ENCODE results near the gene ZSCAN21. TPM values are rescaled to one million over a fixed set of nuclear protein-coding genes. Genes with fewer than 3 reads are reported as not detected.

The ZSCAN21 gene
- total RNA-seq, 2 donors from 2014 or later = 9.2 to 10.7 TPM

DNA sequence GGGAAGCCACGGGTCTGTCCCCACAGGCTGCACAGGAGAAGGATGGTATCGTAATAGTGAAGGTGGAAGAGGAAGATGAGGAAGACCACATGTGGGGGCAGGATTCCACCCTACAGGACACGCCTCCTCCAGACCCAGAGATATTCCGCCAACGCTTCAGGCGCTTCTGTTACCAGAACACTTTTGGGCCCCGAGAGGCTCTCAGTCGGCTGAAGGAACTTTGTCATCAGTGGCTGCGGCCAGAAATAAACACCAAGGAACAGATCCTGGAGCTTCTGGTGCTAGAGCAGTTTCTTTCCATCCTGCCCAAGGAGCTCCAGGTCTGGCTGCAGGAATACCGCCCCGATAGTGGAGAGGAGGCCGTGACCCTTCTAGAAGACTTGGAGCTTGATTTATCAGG, 26.0 kb upstream of the ZSCAN21 start:
- intact Hi-C loops (cut with DNase I) = no loop called here
- no peak for DNase-seq (ENCODE audit: low spot score)

DNA sequence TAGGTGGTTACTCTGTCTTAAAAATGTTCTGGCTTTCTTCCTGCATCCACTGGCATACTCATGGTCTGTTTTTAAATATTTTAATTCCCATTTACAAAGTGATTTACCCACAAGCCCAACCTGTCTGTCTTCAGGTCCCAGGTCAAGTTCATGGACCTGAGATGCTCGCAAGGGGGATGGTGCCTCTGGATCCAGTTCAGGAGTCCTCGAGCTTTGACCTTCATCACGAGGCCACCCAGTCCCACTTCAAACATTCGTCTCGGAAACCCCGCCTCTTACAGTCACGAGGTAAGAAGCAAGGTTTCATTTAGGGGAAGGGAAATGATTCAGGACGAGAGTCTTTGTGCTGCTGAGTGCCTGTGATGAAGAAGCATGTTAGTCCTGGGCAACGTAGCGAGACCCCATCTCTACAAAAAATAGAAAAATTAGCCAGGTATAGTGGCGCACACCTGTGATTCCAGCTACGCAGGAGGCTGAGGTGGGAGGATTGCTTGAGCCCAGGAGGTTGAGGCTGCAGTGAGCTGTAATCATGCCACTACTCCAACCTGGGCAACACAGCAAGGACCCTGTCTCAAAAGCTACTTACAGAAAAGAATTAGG, 25.5 kb upstream of the ZSCAN21 start:
- intact Hi-C loops (cut with DNase I) = no loop called here
- no peak for DNase-seq (ENCODE audit: low spot score)

DNA sequence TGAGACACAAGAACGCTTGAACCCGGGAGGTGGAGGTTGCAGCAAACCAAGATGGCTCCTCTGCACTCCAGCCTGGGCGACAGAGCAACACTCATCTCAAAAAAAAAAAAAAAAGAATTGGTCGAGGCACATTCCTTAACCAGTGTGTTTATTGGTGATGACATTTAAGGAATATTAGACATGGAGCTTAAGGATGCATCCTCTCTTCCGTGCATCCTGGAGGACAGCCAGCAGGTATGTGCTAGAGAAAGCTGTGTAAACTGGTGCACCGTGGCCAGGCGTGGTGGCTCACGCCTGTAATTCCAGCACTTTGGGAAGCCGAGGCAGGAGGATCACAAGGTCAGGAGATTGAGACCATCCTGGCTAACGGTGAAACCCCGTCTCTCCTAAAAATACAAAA, 22.4 kb upstream of the ZSCAN21 start:
- intact Hi-C loops (cut with DNase I) = no loop called here
- DNase-seq (ENCODE audit: low spot score) = no peak

DNA sequence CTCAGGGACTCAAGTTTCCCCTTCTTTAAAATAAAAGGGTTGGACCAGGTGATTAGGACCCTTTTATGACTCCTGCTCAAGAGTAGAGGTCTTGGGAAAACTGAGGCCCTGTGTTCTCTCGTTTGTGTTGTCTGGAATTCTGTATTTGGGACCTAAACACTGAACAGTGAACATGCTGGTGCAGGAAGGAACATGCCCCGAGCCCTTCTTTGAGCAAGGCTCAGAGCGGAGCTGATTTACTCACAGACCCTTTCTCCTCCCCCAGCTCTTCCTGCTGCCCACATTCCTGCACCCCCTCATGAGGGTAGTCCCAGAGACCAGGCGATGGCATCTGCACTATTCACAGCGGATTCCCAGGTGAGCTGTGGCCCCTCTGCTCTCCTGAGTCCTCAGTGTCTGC, 20.0 kb upstream of the ZSCAN21 start:
- DNase-seq (ENCODE audit: low spot score) = no peak
- intact Hi-C loops (cut with DNase I) = no loop called here

DNA sequence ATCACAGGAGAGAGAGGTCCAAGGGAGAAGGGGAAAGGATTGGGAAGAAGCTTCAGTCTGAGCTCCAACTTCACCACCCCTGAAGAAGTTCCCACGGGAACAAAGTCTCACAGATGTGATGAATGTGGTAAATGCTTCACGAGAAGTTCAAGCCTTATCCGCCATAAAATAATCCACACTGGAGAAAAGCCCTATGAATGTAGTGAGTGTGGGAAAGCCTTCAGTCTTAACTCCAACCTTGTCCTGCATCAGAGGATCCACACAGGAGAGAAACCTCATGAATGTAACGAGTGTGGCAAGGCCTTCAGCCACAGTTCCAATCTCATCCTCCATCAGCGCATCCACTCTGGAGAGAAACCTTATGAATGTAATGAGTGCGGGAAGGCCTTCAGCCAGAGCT, 16.0 kb upstream of the ZSCAN21 start:
- intact Hi-C loops (cut with DNase I) = no loop called here
- no peak for DNase-seq (ENCODE audit: low spot score)

DNA sequence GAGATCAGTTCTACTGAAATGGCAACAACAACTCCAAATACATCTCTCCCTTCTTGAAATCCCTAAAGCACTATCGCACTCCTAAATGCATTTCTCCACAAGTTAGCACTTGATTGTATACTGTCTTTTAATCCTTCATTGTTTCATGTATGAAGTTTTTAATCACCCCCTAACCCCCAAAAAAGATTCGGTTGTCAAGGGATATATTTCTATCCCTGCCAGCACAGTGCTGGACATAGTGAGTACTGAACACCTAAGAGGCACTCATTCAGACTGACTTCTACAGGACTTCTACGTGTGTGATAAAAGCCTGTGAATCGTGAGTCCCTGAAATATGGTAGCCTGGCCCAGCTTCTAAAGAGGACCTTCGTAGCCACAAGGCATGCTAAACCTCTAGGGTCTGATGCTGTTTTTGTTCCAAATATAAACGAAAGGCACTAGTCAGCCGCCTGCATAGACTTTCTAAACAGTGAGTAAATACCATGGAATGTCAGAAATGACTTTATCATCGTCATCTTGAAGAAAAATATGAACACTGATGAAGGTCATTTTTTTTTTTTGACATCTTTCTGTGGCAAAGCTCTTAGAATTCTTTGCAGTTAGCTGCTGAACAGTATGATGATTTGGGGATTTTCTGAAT, 14.6 kb upstream of the ZSCAN21 start:
- no peak for DNase-seq (ENCODE audit: low spot score)
- intact Hi-C loops (cut with DNase I) = no loop called here

DNA sequence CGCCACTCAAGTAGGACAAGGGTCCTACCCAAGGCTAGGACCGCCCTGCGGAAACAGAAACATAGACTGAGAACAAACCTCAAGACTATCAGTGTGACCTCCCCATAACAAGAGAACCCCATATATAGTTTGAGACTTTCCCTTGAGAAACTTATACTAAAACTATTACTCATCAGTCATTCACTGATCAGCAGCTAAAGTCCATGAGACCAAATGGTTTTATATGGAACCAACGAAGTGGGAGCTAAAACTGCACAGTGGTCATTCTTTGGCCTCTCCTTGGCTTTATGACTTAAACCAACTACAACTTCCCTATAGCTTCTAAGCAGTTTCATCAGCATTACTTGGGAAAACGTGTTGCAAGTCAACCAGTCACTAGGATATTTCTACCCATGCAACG, 13.7 kb upstream of the ZSCAN21 start:
- intact Hi-C loops (cut with DNase I) = no loop called here
- DNase-seq (ENCODE audit: low spot score) = no peak

DNA sequence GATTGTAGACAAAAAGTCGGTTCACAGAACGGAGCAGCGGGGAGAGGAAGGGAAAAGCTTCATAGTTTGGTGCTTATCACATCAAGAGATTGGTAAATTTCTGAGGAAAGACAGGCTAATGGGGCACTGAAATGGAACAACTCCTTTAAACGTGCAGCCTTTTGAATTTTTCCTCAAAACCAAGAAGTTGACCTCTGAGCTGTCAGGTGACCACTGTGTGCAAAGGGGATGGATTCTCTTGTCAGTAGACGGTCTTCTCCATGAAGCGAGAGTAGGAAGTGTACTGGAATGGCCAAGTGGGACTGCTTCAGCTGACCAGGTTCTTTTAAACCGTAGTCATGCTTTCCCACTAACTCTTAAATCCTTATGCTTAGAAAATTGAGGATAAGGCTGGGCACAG, 11.2 kb upstream of the ZSCAN21 start:
- intact Hi-C loops (cut with DNase I) = no loop called here
- no peak for DNase-seq (ENCODE audit: low spot score)

DNA sequence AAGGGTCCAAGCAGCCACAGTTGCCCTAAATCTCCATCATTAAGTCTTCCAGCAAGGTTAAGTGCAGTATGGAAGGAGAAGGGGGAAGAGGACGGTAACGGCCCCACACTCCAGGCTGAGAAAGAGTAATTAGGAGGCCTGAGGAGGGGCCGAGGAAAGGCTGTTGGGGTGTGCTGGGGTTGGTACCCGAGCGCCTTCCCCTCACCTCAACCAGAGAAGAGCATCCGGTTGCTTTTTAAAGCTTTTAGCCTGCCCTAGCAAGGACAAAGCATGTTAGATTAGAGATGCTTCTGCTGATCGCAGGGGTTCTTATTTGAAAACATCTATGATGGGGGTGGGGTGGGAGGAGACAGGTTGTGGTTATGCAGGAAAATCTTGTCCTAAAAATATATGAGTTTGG, 9.0 kb upstream of the ZSCAN21 start:
- intact Hi-C loops (cut with DNase I) = no loop called here
- no peak for DNase-seq (ENCODE audit: low spot score)

DNA sequence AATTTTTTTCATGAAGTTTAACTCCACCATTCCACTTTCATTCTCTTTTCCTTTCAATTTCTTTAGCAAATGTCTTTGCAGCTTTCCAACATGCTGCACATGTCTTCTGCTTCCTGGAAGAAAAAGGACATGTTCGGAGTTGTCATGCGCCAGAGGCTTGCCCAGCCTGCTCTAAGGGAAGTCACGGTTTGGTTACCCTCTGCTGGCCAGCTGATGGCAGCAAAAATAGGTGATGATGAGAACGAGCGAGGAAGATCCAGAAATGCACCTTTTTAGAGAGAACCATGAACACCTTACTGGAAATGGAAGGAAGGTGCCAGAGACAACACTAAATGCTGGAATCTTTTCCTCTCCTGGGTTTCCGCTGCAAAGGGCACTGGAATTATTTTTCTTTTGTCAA, 4.9 kb upstream of the ZSCAN21 start:
- DNase-seq (ENCODE audit: low spot score) = no peak
- intact Hi-C loops (cut with DNase I) = no loop called here

DNA sequence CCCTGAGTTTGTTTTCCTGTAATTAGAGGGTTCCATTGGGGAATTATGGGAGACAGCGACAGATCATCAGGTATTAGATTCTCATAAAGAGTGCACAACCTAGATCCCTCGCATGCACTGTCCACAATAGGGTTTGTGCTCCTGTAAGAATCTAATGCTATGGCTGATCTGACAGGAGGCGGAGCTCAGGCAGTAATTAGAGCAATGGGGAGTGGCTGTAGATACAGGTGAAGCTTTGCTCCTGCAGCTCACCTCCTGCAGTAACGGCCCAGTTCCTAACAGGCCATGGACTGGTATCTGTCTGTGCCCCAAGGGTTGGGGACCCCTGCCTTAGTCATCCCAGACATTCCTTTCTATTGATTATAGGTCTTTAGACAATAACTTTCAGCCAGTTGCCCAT, 894 bp upstream of the ZSCAN21 start:
- DNase-seq (ENCODE audit: low spot score) = no peak
- intact Hi-C loops (cut with DNase I) = no loop called here

DNA sequence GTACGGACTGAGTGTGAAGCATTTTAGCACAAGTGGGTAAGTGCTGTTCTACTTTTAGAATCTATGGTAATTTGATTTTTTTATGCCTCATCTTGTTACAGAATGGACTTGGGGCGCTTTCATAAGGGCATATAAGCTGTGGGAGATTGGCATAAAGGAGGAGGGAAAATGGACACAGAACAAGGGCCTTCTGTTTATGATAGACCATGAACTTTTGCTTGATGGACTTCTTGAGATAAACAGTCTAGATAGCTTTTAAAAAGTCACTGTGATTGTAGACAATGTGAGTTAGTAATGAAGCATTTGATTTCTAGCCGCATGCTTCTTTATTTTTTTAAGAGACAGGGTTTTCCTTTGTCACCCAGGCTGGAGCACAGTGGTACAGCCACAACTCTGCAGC, 2.0 kb downstream of the ZSCAN21 start:
- no peak for DNase-seq (ENCODE audit: low spot score)
- intact Hi-C loops (cut with DNase I) = loop anchor here in 1 of 2 donors (2.0 kb wide), 1 partner anchor 29 kb away; the partner anchor contains the start of gene ZNF3

DNA sequence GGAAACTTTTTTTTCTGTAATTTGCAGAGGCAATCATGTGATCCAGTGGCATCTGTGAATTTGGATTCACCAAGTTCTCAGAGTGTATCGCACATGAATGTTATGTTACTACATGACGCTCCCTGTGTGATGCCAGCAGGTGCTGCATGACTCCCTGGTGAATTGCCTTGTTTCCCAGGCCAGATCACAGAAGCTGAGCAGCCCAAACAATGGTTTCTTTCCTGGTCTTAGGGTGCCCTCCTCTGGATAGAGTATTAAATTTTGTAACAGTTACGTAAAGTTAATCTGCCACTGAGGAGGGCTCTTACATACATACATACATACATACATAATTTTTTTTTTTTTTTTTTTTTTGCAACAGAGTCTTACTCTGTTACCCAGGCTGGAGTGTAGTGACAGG, 3.6 kb downstream of the ZSCAN21 start:
- intact Hi-C loops (cut with DNase I) = no loop called here
- no peak for DNase-seq (ENCODE audit: low spot score)

DNA sequence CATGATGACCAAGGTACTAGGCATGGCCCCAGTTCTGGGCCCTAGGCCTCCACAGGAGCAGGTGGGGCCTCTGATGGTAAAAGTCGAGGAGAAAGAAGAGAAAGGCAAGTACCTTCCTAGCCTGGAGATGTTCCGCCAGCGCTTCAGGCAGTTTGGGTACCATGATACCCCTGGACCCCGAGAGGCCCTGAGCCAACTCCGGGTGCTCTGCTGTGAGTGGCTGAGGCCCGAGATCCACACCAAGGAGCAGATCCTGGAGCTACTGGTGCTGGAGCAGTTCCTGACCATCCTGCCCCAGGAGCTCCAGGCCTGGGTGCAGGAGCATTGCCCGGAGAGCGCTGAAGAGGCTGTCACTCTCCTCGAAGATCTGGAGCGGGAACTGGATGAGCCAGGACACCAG, 7.4 kb downstream of the ZSCAN21 start:
- no peak for DNase-seq (ENCODE audit: low spot score)
- intact Hi-C loops (cut with DNase I) = no loop called here

DNA sequence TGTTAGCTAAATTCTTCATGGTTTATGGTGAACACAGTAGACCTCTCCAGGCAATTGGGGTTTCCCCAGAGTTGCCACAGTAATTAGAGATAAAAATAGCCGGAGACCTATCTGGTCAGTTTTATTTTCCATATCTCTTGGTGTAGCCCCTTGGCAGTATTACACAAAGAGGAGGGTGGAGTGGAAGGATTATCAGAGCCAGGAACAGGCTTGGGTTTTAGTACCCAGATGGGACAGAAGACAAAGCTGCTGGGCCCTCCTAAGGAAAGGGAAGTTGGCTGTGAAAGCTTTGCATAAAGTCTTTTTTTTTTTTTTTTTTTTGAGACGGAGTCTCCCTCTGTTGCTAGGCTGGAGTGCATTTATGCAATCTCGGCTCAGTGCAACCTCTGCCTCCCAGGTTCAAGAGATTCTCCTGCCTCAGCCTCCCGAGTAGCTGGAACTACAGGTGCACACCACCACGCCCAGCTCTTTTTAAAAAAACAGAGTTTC, 9.7 kb downstream of the ZSCAN21 start:
- no peak for DNase-seq (ENCODE audit: low spot score)
- intact Hi-C loops (cut with DNase I) = no loop called here

DNA sequence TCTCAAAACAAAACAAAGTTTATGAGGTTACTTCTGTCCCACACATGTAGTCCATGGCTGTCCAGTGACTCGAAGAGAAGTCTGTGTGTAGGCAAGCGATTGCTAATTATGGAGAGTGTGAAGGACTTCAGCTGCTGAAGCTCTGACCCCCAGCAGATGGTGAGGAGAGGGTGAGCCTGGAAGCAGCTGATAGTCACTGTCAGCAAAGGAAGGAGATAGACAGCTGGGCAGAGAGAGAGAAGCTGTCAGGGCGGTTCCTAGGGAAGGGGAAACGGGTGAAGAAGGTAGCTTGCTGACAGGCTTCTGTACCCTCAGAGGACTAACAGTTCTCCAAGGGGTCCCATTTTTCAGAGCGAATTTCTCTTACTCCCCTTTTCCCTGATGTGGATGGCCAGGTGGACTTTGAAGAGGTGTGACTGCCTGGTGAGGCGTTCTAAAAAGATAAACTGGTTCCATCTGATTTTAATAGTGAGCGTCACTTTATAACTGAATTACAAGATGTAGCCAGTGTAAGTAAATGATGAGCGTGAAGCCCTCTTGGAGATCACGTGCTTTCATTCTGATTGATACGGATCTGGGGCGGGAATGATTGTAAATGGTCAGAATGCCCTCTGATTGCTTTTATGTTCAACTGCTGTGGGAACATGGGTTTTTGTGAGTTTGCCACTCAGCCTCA, 12.1 kb downstream of the ZSCAN21 start:
- intact Hi-C loops (cut with DNase I) = loop anchor here in 1 of 2 donors (10.0 kb wide), 1 partner anchor 1323 kb away; no protein-coding TSS in a partner anchor
- DNase-seq (ENCODE audit: low spot score) = no peak

DNA sequence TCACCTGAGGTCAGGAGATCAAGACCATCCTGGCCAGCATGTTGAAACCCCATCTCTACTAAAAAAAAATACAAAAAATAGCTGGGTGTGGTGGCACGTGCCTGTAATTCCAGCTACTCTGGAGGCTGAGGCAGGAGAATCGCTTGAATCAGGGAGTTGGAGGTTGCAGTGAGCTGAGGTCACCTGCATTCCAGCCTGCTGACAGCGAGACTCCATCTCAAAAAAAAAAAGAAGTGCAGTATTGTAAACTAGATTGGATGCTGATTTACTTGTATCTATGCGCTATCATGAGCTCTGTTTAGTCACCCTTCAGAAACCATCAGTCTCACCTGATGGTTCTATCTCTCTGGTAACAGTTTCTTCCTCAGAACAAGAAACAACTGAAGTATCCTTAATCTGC, 13.8 kb downstream of the ZSCAN21 start:
- intact Hi-C loops (cut with DNase I) = loop anchor here in 1 of 2 donors (10.0 kb wide), 1 partner anchor 1321 kb away; no protein-coding TSS in a partner anchor
- DNase-seq (ENCODE audit: low spot score) = no peak

DNA sequence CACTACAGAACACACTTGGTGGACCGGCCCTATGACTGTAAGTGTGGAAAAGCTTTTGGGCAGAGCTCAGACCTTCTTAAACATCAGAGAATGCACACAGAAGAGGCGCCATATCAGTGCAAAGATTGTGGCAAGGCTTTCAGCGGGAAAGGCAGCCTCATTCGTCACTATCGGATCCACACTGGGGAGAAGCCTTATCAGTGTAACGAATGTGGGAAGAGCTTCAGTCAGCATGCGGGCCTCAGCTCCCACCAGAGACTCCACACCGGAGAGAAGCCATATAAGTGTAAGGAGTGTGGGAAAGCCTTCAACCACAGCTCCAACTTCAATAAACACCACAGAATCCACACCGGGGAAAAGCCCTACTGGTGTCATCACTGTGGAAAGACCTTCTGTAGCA, 14.6 kb downstream of the ZSCAN21 start:
- DNase-seq (ENCODE audit: low spot score) = no peak
- intact Hi-C loops (cut with DNase I) = loop anchor here in 1 of 2 donors (10.0 kb wide), 1 partner anchor 1321 kb away; no protein-coding TSS in a partner anchor

DNA sequence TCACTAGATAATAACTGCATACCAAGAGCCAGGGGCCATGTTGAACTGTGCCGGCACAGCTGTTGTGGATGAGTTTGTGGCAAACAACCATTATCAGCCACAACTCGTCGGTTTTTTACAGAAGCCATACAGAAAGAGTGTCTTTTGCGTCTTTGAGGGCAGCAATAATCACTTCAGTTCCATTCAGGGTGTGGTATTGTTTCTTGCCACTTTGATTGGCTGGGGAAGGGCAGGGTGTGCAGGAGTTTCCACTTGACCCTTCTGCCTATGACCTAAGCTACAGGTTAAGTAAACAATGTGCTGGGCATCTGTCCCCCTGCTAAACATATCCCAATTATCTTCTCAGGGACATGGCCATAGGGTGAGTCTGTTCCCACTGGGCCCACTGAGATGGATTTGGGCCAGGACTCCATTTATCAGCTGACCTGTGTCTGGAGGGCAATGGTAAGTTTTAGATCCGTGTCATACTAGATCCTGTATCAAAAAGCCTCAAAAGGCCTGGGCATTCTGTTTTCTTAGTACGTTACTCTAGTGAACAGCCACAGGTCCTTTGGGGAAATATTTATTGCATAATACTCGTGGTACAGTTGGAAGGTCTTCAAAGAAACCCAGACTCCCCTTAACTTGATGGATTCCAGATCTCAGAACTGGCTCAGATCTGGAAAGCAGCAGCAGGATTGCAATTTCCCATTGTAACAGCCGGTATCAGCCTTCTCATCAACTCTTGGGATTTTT, 16.0 kb downstream of the ZSCAN21 start:
- intact Hi-C loops (cut with DNase I) = loop anchor here in 1 of 2 donors (10.0 kb wide), 1 partner anchor 1319 kb away; no protein-coding TSS in a partner anchor
- DNase-seq (ENCODE audit: low spot score) = no peak

DNA sequence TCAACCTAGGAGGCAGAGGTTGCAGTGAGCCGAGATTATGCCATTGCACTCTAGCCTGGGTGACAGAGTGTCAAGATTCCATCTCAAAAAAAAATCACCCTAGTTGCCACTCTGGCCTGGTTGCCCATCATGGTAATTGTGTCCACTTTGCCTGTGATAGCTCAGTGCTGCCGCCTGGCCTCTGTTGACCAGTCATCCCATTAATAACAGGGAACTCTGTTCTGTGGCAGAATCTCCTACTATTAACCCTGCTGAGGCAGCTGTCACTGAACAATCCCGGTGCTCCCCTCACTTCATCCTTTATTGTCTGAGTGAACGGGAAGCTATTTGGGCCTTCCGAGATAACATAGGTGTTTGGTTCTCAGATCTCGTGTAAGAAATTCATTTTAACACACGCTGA, 17.4 kb downstream of the ZSCAN21 start:
- intact Hi-C loops (cut with DNase I) = loop anchor here in 1 of 2 donors (10.0 kb wide), 1 partner anchor 1318 kb away; no protein-coding TSS in a partner anchor
- DNase-seq (ENCODE audit: low spot score) = no peak
